ENCODE data around the gene CD86.
"Not testable (repeated sequence)": the region's sequence is repeated elsewhere in the genome, so short reads cannot be mapped to it uniquely, and the experiment has no call there.

CD86 gene

GRCh38 chr3:122148941-122149627 is 93.9 kb downstream of the CD86 start:
- in situ Hi-C loops (cut with HindIII; ENCODE audit: low sequenced_read_pairs) = no loop called here

- in situ Hi-C loops (cut with HindIII; ENCODE audit: low sequenced_read_pairs) = no loop called here
Observed at GRCh38 chr3:122151480-122151879, 96.3 kb downstream of the CD86 start.

- in situ Hi-C loops (cut with HindIII; ENCODE audit: low sequenced_read_pairs) = not testable (repeated sequence)
Observed at GRCh38 chr3:122164983-122165382, 109.8 kb downstream of the CD86 start.

GRCh38 chr3:122167630-122168029 is 112.5 kb downstream of the CD86 start:
- in situ Hi-C loops (cut with HindIII; ENCODE audit: low sequenced_read_pairs) = no loop called here

GRCh38 chr3:122168044-122168443 is 112.9 kb downstream of the CD86 start:
- in situ Hi-C loops (cut with HindIII; ENCODE audit: low sequenced_read_pairs) = no loop called here

- in situ Hi-C loops (cut with HindIII; ENCODE audit: low sequenced_read_pairs) = no loop called here
Observed at GRCh38 chr3:122169911-122170310, 114.7 kb downstream of the CD86 start.
